Measurements from ENCODE around the gene FLCN.

DNA sequence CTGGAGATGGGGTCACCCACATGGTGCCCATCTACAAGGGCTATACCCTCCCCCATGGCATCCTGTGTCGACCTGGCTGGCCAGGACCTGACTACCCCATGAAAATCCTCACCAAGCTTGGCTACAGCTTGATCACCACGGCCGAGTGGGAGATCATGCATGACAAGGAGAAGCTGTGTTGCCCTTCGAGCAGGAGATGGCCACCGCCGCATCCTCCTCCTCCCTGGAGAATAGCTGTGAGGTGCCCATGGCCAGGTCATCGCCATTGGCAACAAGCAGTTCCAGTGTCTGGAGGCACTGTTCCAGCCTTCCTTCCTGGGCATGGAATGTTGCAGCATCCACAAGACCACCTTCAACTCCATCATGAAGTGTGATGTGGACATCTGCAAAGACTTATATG, 5.3 kb upstream of the FLCN start:
- TF ChIP-seq AFF4 (CRISPR knock-in tag; IDR thresholded peaks at IDR 0.05) (no peak), ETV6 (CRISPR knock-in tag; conservative IDR thresholded peaks at IDR 0.05) (no peak), GTF3A (CRISPR knock-in tag; conservative IDR thresholded peaks at IDR 0.05) (no peak), STAG1 (CRISPR knock-in tag; IDR thresholded peaks at IDR 0.05) (no peak), ZNF282 (IDR thresholded peaks at IDR 0.05; ENCODE audit: partially characterized antibody) (no peak), CTCF (CRISPR knock-in tag; IDR thresholded peaks at IDR 0.05) (no peak), POLR2A (IDR thresholded peaks at IDR 0.05; ENCODE audit: insufficient read depth in 1 of 2, low read depth in 2 of 2, low read length in 2 of 2) (no peak), ZC3H4 (CRISPR knock-in tag; IDR thresholded peaks at IDR 0.05; ENCODE audit: borderline replicate concordance) (no peak), PRPF4 (IDR thresholded peaks at IDR 0.05; ENCODE audit: low read depth, low read length, poor library complexity, severe bottlenecking) (no peak), EZH2 (conservative IDR thresholded peaks at IDR 0.05; ENCODE audit: low read depth, low read length) (no peak), ELF4 (CRISPR knock-in tag; IDR thresholded peaks at IDR 0.05; ENCODE audit: borderline replicate concordance) (no peak), SP2 (CRISPR knock-in tag; IDR thresholded peaks at IDR 0.05) (no peak)
- TF ChIP-seq, protein P1, sequence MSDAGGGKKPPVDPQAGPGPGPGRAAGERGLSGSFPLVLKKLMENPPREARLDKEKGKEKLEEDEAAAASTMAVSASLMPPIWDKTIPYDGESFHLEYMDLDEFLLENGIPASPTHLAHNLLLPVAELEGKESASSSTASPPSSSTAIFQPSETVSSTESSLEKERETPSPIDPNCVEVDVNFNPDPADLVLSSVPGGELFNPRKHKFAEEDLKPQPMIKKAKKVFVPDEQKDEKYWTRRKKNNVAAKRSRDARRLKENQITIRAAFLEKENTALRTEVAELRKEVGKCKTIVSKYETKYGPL (CRISPR knock-in tag; IDR thresholded peaks at IDR 0.05) = no peak
